ENCODE measurements around the gene HSPA8. TPM values are rescaled to one million over a fixed set of nuclear protein-coding genes. Genes with fewer than 3 reads are reported as not detected.

Gene HSPA8
- total and polyA plus RNA-seq, 2 experiments from 2014 or later = 826 to 2,903 TPM

GRCh38 chr11:123035831-123036230 lies 26.1 kb downstream of the HSPA8 start:
- no peak overlapping the region for H3K4me2 ChIP-seq
- no peaks in the 10 kb centered on the region for H3K9me2 ChIP-seq (ENCODE audit: insufficient read depth)
- peaks cover under 1% of the 10 kb centered on the region; the same call in 2 of the 3 replicates for H3K4me1 Mint-ChIP-seq
- H3K9me3 Mint-ChIP-seq = no peaks in the 10 kb centered on the region
- H3K36me3 Mint-ChIP-seq (ENCODE audit: low read depth) = no peaks in the 10 kb centered on the region
- H3K4me3 Mint-ChIP-seq = no peak overlapping the region
- H2AFZ ChIP-seq = no peak overlapping the region
- no peaks in the 10 kb centered on the region for H3K79me2 ChIP-seq (replicated peaks; ENCODE audit: insufficient read depth)
- no peak overlapping the region for H3K27ac Mint-ChIP-seq
- no peak for ATAC-seq
- H3K4me1 ChIP-seq (ENCODE audit: insufficient read depth) = peaks cover 1% of the 10 kb centered on the region; the same call in 1 of the 2 replicates
- no peaks in the 10 kb centered on the region for H3F3A ChIP-seq (replicated peaks; ENCODE audit: low read depth)
- H3K27ac ChIP-seq (ENCODE audit: low read depth) = no peak overlapping the region
- no peak for DNase-seq (ENCODE audit: low spot score)
- no peak overlapping the region for H3K4me3 ChIP-seq
- TF ChIP-seq CREB1 (CRISPR knock-in tag; IDR thresholded peaks at IDR 0.05; ENCODE audit: low read depth) (no peak), EZH2phosphoT487 (IDR thresholded peaks at IDR 0.05; ENCODE audit: unreplicated experiment) (no peak), REST (IDR thresholded peaks at IDR 0.05; ENCODE audit: unreplicated experiment) (no peak), CTCF (conservative IDR thresholded peaks at IDR 0.05; ENCODE audit: low read depth in 2 of 2) (no peak), ZNF331 (CRISPR knock-in tag; IDR thresholded peaks at IDR 0.05; ENCODE audit: low read depth) (no peak), ZNF114 (CRISPR knock-in tag; IDR thresholded peaks at IDR 0.05) (no peak), STAT1 (IDR thresholded peaks at IDR 0.05; ENCODE audit: unreplicated experiment) (no peak), EZH2 (IDR thresholded peaks at IDR 0.05; ENCODE audit: low read depth, unreplicated experiment) (no peak), JUNB (IDR thresholded peaks at IDR 0.05; ENCODE audit: unreplicated experiment) (no peak), NANOG (IDR thresholded peaks at IDR 0.05; ENCODE audit: borderline replicate concordance) (no peak), POLR2AphosphoS5 (IDR thresholded peaks at IDR 0.05; ENCODE audit: low read depth) (no peak), ETS1 (IDR thresholded peaks at IDR 0.05) (no peak), ZNF462 (CRISPR knock-in tag; IDR thresholded peaks at IDR 0.05) (no peak)
- peaks cover 2% of the 10 kb centered on the region for H3K27me3 Mint-ChIP-seq (ENCODE audit: insufficient read depth, low read depth, poor library complexity)
- no peaks in the 10 kb centered on the region for H3K36me3 ChIP-seq (ENCODE audit: insufficient read depth)
- no peaks in the 10 kb centered on the region for H3K27me3 ChIP-seq (ENCODE audit: insufficient read depth)
- no peaks in the 10 kb centered on the region for H4K20me1 ChIP-seq (replicated peaks; ENCODE audit: insufficient read depth)
